Measurements from ENCODE around the gene SKAP1.
"Not testable (repeated sequence)": the region's sequence is repeated elsewhere in the genome, so short reads cannot be mapped to it uniquely, and the experiment has no call there.

Gene SKAP1

GRCh38 chr17:48427598-48427997, 2.4 kb downstream of the SKAP1 start:
- no peak for TF ChIP-seq CTCF (IDR thresholded peaks at IDR 0.05; ENCODE audit: low read depth, low read length, missing control alignments)
- H3K4me3 ChIP-seq (replicated peaks; ENCODE audit: low read depth, low read length), result no peak overlapping the region
- DNase-seq (ENCODE audit: extremely low read depth, low read depth), result no peak

GRCh38 chr17:48426761-48427500, 3.1 kb downstream of the SKAP1 start:
- no peak overlapping the region for H3K4me3 ChIP-seq (replicated peaks; ENCODE audit: low read depth, low read length)
- no peak for DNase-seq (ENCODE audit: extremely low read depth, low read depth)
- no peak for TF ChIP-seq CTCF (IDR thresholded peaks at IDR 0.05; ENCODE audit: low read depth, low read length, missing control alignments)

GRCh38 chr17:48426019-48426665, 3.9 kb downstream of the SKAP1 start:
- TF ChIP-seq CTCF (IDR thresholded peaks at IDR 0.05; ENCODE audit: low read depth, low read length, missing control alignments), result no peak
- no peak for DNase-seq (ENCODE audit: extremely low read depth, low read depth)
- H3K4me3 ChIP-seq (replicated peaks; ENCODE audit: low read depth, low read length), result no peak overlapping the region

- DNase-seq (ENCODE audit: extremely low read depth, low read depth); H3K4me3 ChIP-seq (replicated peaks; ENCODE audit: low read depth, low read length): not testable (repeated sequence)
These were observed 8.0 kb downstream of the SKAP1 start for GRCh38 chr17:48422060-48422459.

- TF ChIP-seq CTCF (IDR thresholded peaks at IDR 0.05; ENCODE audit: low read depth, low read length, missing control alignments), result no peak
- H3K4me3 ChIP-seq (replicated peaks; ENCODE audit: low read depth, low read length), result no peak overlapping the region
- no peak for DNase-seq (ENCODE audit: extremely low read depth, low read depth)
These were observed 9.2 kb downstream of the SKAP1 start for GRCh38 chr17:48420823-48421222.

GRCh38 chr17:48416971-48417370, 13.0 kb downstream of the SKAP1 start:
- DNase-seq (ENCODE audit: extremely low read depth, low read depth), result no peak
- no peak overlapping the region for H3K4me3 ChIP-seq (replicated peaks; ENCODE audit: low read depth, low read length)
- no peak for TF ChIP-seq CTCF (IDR thresholded peaks at IDR 0.05; ENCODE audit: low read depth, low read length, missing control alignments)

- no peak overlapping the region for H3K4me3 ChIP-seq (replicated peaks; ENCODE audit: low read depth, low read length)
- TF ChIP-seq CTCF (IDR thresholded peaks at IDR 0.05; ENCODE audit: low read depth, low read length, missing control alignments), result no peak
- DNase-seq (ENCODE audit: extremely low read depth, low read depth), result no peak
These were observed 16.2 kb downstream of the SKAP1 start for GRCh38 chr17:48413613-48414405.

Measured in HFF-Myc (cell line).